PC-9 (cell line): ENCODE measurements around the gene PNPO. TPM values are rescaled to one million over a fixed set of nuclear protein-coding genes. Genes with fewer than 3 reads are reported as not detected.

Experiments used
- BruUV-seq: library from RNA; stranded (reverse); fragments of 400-500 nt; replicated peaks from 2 replicates; lab custom pipeline; 2021; lab: Mats Ljungman, UMichigan
- CTCF ChIA-PET: fragments of 300-600 bp; sonication (Branson Sonifier 250); formaldehyde crosslinking; loops from one replicate; lab custom pipeline; 2022; ENCODE audit warnings: antibody characterized with exemption; lab: Charles Lee
- POLR2A ChIA-PET: fragments of 300-600 bp; sonication (Branson Sonifier 250); formaldehyde crosslinking; loops from one replicate; lab custom pipeline; 2022; ENCODE audit warnings: antibody characterized with exemption; ENCODE audit not compliant: unreplicated experiment; lab: Charles Lee
- DNase-seq, 2 experiments: peaks; one replicate each; pipeline versions ENCODE4 v3.0.0 to v3.0.0-alpha.2; 2015 to 2022; ENCODE audit warnings: mixed read lengths in 1 of 2
- H2AFZ ChIP-seq: fragments of 200-600 bp; sonication (generic); 2 replicates; pipeline ENCODE4 v1.8.1; 2017; ENCODE audit warnings: antibody characterized with exemption
- H3F3A ChIP-seq: fragments of 200-600 bp; sonication (generic); 2 replicates; pipeline ENCODE4 v1.8.1; 2017; ENCODE audit warnings: antibody characterized with exemption, mild to moderate bottlenecking, low read depth; ENCODE audit not compliant: insufficient read depth
- H3K27ac ChIP-seq: fragments of 200-600 bp; sonication (generic); 2 replicates; pipeline ENCODE4 v1.6.1; 2016; ENCODE audit warnings: mixed run types
- H3K27me3 ChIP-seq: fragments of 200-600 bp; sonication (generic); 2 replicates; pipeline ENCODE4 v1.6.1; 2016; ENCODE audit warnings: low read depth, mixed run types; ENCODE audit not compliant: insufficient read depth
- H3K36me3 ChIP-seq: fragments of 200-600 bp; sonication (generic); 2 replicates; pipeline ENCODE4 v1.6.1; 2016; ENCODE audit warnings: low read depth, mixed run types
- H3K4me1 ChIP-seq: fragments of 200-600 bp; sonication (generic); replicated peaks from 2 replicates; pipeline ENCODE4 v1.6.1; 2016; ENCODE audit warnings: mixed run types; ENCODE audit not compliant: insufficient read depth
- H3K4me2 ChIP-seq: fragments of 200-600 bp; sonication (generic); 2 replicates; pipeline ENCODE4 v1.6.1; 2017; ENCODE audit warnings: mixed run types
- H3K4me3 ChIP-seq: fragments of 200-600 bp; sonication (generic); 2 replicates; pipeline ENCODE4 v1.6.1; 2016; ENCODE audit warnings: mixed run types
- H3K79me2 ChIP-seq: fragments of 200-600 bp; sonication (generic); 2 replicates; pipeline ENCODE4 v1.6.1; 2017; ENCODE audit warnings: low read depth, mixed run types
- H3K9me2 ChIP-seq: fragments of 200-600 bp; sonication (generic); 2 replicates; pipeline ENCODE4 v1.8.1; 2017; ENCODE audit warnings: mild to moderate bottlenecking; ENCODE audit not compliant: insufficient read depth
- H3K9me3 ChIP-seq: fragments of 200-600 bp; sonication (generic); 2 replicates; pipeline ENCODE4 v1.8.1; 2016; ENCODE audit warnings: low read depth; ENCODE audit not compliant: insufficient read depth
- H4K20me1 ChIP-seq: fragments of 200-600 bp; sonication (generic); 2 replicates; pipeline ENCODE4 v1.8.1; 2017; ENCODE audit not compliant: insufficient read depth
- CTCF ChIP-seq: fragments of 200-600 bp; sonication (generic); conservative IDR thresholded peaks from 2 replicates; pipeline ENCODE4 v1.6.1; 2017; ENCODE audit warnings: mixed run types, antibody characterized with exemption, mild to moderate bottlenecking, moderate library complexity
- EZH2 ChIP-seq: fragments of 200-600 bp; sonication (generic); IDR thresholded peaks from 2 replicates; pipeline ENCODE4 v1.8.0; 2017; ENCODE audit warnings: antibody characterized with exemption, low read depth
- intact Hi-C: fragments of 100-400 bp; cut with micrococcal nuclease; formaldehyde crosslinking; loops from one replicate; pipeline ENCODE4 v1.10.0; 2022; ENCODE audit not compliant: unreplicated experiment
- total RNA-seq: library from RNA; stranded (reverse); gene quantifications from 2 replicates; pipeline ENCODE4 v1.2.3, GENCODE V29; 2021

The PNPO gene
- total RNA-seq, 1 experiment from 2014 or later, result 40.2 TPM

GRCh38 chr17:47989700-47990099, 48.3 kb downstream of the PNPO start:
- no TSS peak for BruUV-seq
- intact Hi-C loops, result no loop called here
- TF ChIP-seq CTCF (no peak), EZH2 (no peak)
- Histone ChIP-seq H3K4me1 (no peaks in the 10 kb centered on the region), H3F3A (peaks cover 10% of the 10 kb centered on the region; the same call in 1 of the 2 replicates), H3K79me2 (no peaks in the 10 kb centered on the region), H3K36me3 (no peaks in the 10 kb centered on the region), H3K9me2 (no peaks in the 10 kb centered on the region), H3K27me3 (no peaks in the 10 kb centered on the region), H4K20me1 (no peaks in the 10 kb centered on the region), H3K4me2 (no peak overlapping the region), H3K27ac (no peak overlapping the region), H3K4me3 (no peak overlapping the region), H3K9me3 (no peaks in the 10 kb centered on the region), H2AFZ (no peak overlapping the region)
- POLR2A ChIA-PET, result no interaction called here
- CTCF ChIA-PET, result no interaction called here
- no peak for DNase-seq

GRCh38 chr17:47990962-47991731, 49.8 kb downstream of the PNPO start:
- peaks cover 10% of the 10 kb centered on the region; the same call in 1 of the 2 replicates for H3F3A ChIP-seq
- no peak overlapping the region for H3K4me3 ChIP-seq
- H3K27ac ChIP-seq, result no peak overlapping the region
- no peak for DNase-seq
- no TSS peak for BruUV-seq
- no peaks in the 10 kb centered on the region for H4K20me1 ChIP-seq
- TF ChIP-seq EZH2 (no peak), CTCF (no peak)
- ChIA-PET POLR2A (no interaction called here), CTCF (no interaction called here)
- intact Hi-C loops, result no loop called here
- no peak overlapping the region for H2AFZ ChIP-seq
- no peaks in the 10 kb centered on the region for H3K79me2 ChIP-seq
- H3K9me3 ChIP-seq, result no peaks in the 10 kb centered on the region
- no peaks in the 10 kb centered on the region for H3K36me3 ChIP-seq
- no peaks in the 10 kb centered on the region for H3K9me2 ChIP-seq
- H3K4me2 ChIP-seq, result no peak overlapping the region
- no peaks in the 10 kb centered on the region for H3K27me3 ChIP-seq
- no peaks in the 10 kb centered on the region for H3K4me1 ChIP-seq

GRCh38 chr17:47992216-47992615, 50.8 kb downstream of the PNPO start:
- no peaks in the 10 kb centered on the region for H3K27me3 ChIP-seq
- peaks cover 8% of the 10 kb centered on the region; the same call in 1 of the 2 replicates for H3F3A ChIP-seq
- no peak overlapping the region for H3K4me3 ChIP-seq
- intact Hi-C loops, result no loop called here
- H3K79me2 ChIP-seq, result no peaks in the 10 kb centered on the region
- H2AFZ ChIP-seq, result no peak overlapping the region
- no peak overlapping the region for H3K4me2 ChIP-seq
- H3K27ac ChIP-seq, result no peak overlapping the region
- H3K9me3 ChIP-seq, result no peaks in the 10 kb centered on the region
- no peaks in the 10 kb centered on the region for H4K20me1 ChIP-seq
- no peaks in the 10 kb centered on the region for H3K4me1 ChIP-seq
- no TSS peak for BruUV-seq
- DNase-seq, result no peak
- no peak for TF ChIP-seq EZH2
- no peak for TF ChIP-seq CTCF
- H3K9me2 ChIP-seq, result no peaks in the 10 kb centered on the region
- H3K36me3 ChIP-seq, result no peaks in the 10 kb centered on the region
- CTCF ChIA-PET, result no interaction called here
- POLR2A ChIA-PET, result no interaction called here
